Activated naive CD4-positive, alpha-beta T cell treated with anti-CD3 and anti-CD28 coated beads, Interleukin-2, amount 50 U/mL, for 24 hours (primary cell): Measurements from ENCODE around the gene POR.

Experiments
- H3K27ac Mint-ChIP-seq: one replicate; pipeline ENCODE4 v1.8.0; 2021; ENCODE audit warnings: mild to moderate bottlenecking, mixed read lengths
- H3K27me3 Mint-ChIP-seq: one replicate; pipeline ENCODE4 v1.8.0; 2021; ENCODE audit warnings: mixed read lengths
- H3K36me3 Mint-ChIP-seq: one replicate; pipeline ENCODE4 v1.8.0; 2021; ENCODE audit warnings: mixed read lengths
- H3K4me1 Mint-ChIP-seq: one replicate; pipeline ENCODE4 v1.8.0; 2021; ENCODE audit warnings: mixed read lengths
- H3K4me3 Mint-ChIP-seq: one replicate; pipeline ENCODE4 v1.8.0; 2021; ENCODE audit warnings: mild to moderate bottlenecking, mixed read lengths
- H3K9me3 Mint-ChIP-seq: one replicate; pipeline ENCODE4 v1.8.0; 2021; ENCODE audit warnings: mixed read lengths

POR gene

GRCh38 chr7:75953431-75953830 is 38.5 kb downstream of the POR start:
- peaks cover 6% of the 10 kb centered on the region for H3K4me1 Mint-ChIP-seq
- no peaks in the 10 kb centered on the region for H3K27me3 Mint-ChIP-seq
- H3K4me3 Mint-ChIP-seq, result no peak overlapping the region
- no peak overlapping the region for H3K27ac Mint-ChIP-seq
- no peaks in the 10 kb centered on the region for H3K9me3 Mint-ChIP-seq
- H3K36me3 Mint-ChIP-seq, result peaks cover 10% of the 10 kb centered on the region

- Mint-ChIP-seq H3K9me3 (no peaks in the 10 kb centered on the region), H3K27ac (no peak overlapping the region)
Measured at GRCh38 chr7:75953931-75954330, 39.0 kb downstream of the POR start.

GRCh38 chr7:75955331-75955955 is 40.5 kb downstream of the POR start:
- no peak overlapping the region for H3K27ac Mint-ChIP-seq
- H3K9me3 Mint-ChIP-seq, result no peaks in the 10 kb centered on the region
- H3K4me3 Mint-ChIP-seq, result no peak overlapping the region
- H3K4me1 Mint-ChIP-seq, result no peaks in the 10 kb centered on the region
- peaks cover 10% of the 10 kb centered on the region for H3K36me3 Mint-ChIP-seq
- no peaks in the 10 kb centered on the region for H3K27me3 Mint-ChIP-seq

More at GRCh38 chr7:75953931-75954330, 39.0 kb downstream of the POR start:
- peaks cover 10% of the 10 kb centered on the region for H3K36me3 Mint-ChIP-seq
- H3K4me1 Mint-ChIP-seq, result peaks cover under 1% of the 10 kb centered on the region
- H3K27me3 Mint-ChIP-seq, result no peaks in the 10 kb centered on the region
- no peak overlapping the region for H3K4me3 Mint-ChIP-seq

- Mint-ChIP-seq H3K4me1 (no peaks in the 10 kb centered on the region), H3K9me3 (no peaks in the 10 kb centered on the region), H3K27ac (no peak overlapping the region), H3K4me3 (no peak overlapping the region), H3K27me3 (no peaks in the 10 kb centered on the region), H3K36me3 (peaks cover 10% of the 10 kb centered on the region)
Measured at GRCh38 chr7:75957021-75957736, 42.2 kb downstream of the POR start.

- H3K36me3 Mint-ChIP-seq, result peaks cover 12% of the 10 kb centered on the region
Measured at GRCh38 chr7:75958802-75959543, 44.0 kb downstream of the POR start.

GRCh38 chr7:75960372-75960771 is 45.4 kb downstream of the POR start:
- Mint-ChIP-seq H3K4me1 (peaks cover 6% of the 10 kb centered on the region), H3K36me3 (peaks cover 10% of the 10 kb centered on the region), H3K4me3 (no peak overlapping the region), H3K27me3 (no peaks in the 10 kb centered on the region), H3K9me3 (no peaks in the 10 kb centered on the region), H3K27ac (no peak overlapping the region)

More at GRCh38 chr7:75958802-75959543, 44.0 kb downstream of the POR start:
- H3K27ac Mint-ChIP-seq, result no peak overlapping the region
- no peaks in the 10 kb centered on the region for H3K9me3 Mint-ChIP-seq
- peaks cover 6% of the 10 kb centered on the region for H3K4me1 Mint-ChIP-seq
- H3K4me3 Mint-ChIP-seq, result no peak overlapping the region
- H3K27me3 Mint-ChIP-seq, result no peaks in the 10 kb centered on the region

GRCh38 chr7:75961218-75961617 is 46.3 kb downstream of the POR start:
- no peaks in the 10 kb centered on the region for H3K9me3 Mint-ChIP-seq
- peaks cover 6% of the 10 kb centered on the region for H3K4me1 Mint-ChIP-seq
- no peak overlapping the region for H3K4me3 Mint-ChIP-seq
- H3K27ac Mint-ChIP-seq, result no peak overlapping the region
- peaks cover 8% of the 10 kb centered on the region for H3K36me3 Mint-ChIP-seq
- H3K27me3 Mint-ChIP-seq, result no peaks in the 10 kb centered on the region

- no peak overlapping the region for H3K4me3 Mint-ChIP-seq
- H3K27me3 Mint-ChIP-seq, result no peaks in the 10 kb centered on the region
- H3K4me1 Mint-ChIP-seq, result peaks cover 6% of the 10 kb centered on the region
- H3K27ac Mint-ChIP-seq, result no peak overlapping the region
- H3K36me3 Mint-ChIP-seq, result peaks cover 4% of the 10 kb centered on the region
- no peaks in the 10 kb centered on the region for H3K9me3 Mint-ChIP-seq
Measured at GRCh38 chr7:75962607-75963380, 47.8 kb downstream of the POR start.

- Mint-ChIP-seq H3K9me3 (no peaks in the 10 kb centered on the region), H3K36me3 (peaks cover 4% of the 10 kb centered on the region), H3K27ac (no peak overlapping the region), H3K4me1 (peaks cover 6% of the 10 kb centered on the region), H3K4me3 (no peak overlapping the region), H3K27me3 (no peaks in the 10 kb centered on the region)
Measured at GRCh38 chr7:75963381-75963995, 48.5 kb downstream of the POR start.

GRCh38 chr7:75965617-75966016 is 50.7 kb downstream of the POR start:
- H3K4me1 Mint-ChIP-seq, result peaks cover 6% of the 10 kb centered on the region
- H3K9me3 Mint-ChIP-seq, result no peaks in the 10 kb centered on the region
- no peaks in the 10 kb centered on the region for H3K27me3 Mint-ChIP-seq
- H3K27ac Mint-ChIP-seq, result no peak overlapping the region
- no peak overlapping the region for H3K4me3 Mint-ChIP-seq
- H3K36me3 Mint-ChIP-seq, result peaks cover 4% of the 10 kb centered on the region

GRCh38 chr7:75966190-75966961 is 51.4 kb downstream of the POR start:
- no peaks in the 10 kb centered on the region for H3K27me3 Mint-ChIP-seq
- H3K36me3 Mint-ChIP-seq, result peaks cover 4% of the 10 kb centered on the region
- H3K9me3 Mint-ChIP-seq, result no peaks in the 10 kb centered on the region
- no peak overlapping the region for H3K4me3 Mint-ChIP-seq
- H3K27ac Mint-ChIP-seq, result no peak overlapping the region
- H3K4me1 Mint-ChIP-seq, result peaks cover 6% of the 10 kb centered on the region

- no peaks in the 10 kb centered on the region for H3K9me3 Mint-ChIP-seq
- H3K36me3 Mint-ChIP-seq, result peaks cover 4% of the 10 kb centered on the region
- H3K27me3 Mint-ChIP-seq, result no peaks in the 10 kb centered on the region
- peaks cover 6% of the 10 kb centered on the region for H3K4me1 Mint-ChIP-seq
- H3K27ac Mint-ChIP-seq, result no peak overlapping the region
- H3K4me3 Mint-ChIP-seq, result no peak overlapping the region
Measured at GRCh38 chr7:75967055-75967454, 52.1 kb downstream of the POR start.

GRCh38 chr7:75967487-75967997 is 52.6 kb downstream of the POR start:
- H3K36me3 Mint-ChIP-seq, result peaks cover 6% of the 10 kb centered on the region
- H3K27ac Mint-ChIP-seq, result no peak overlapping the region
- no peaks in the 10 kb centered on the region for H3K27me3 Mint-ChIP-seq
- no peak overlapping the region for H3K4me3 Mint-ChIP-seq
- H3K9me3 Mint-ChIP-seq, result no peaks in the 10 kb centered on the region
- H3K4me1 Mint-ChIP-seq, result peaks cover 4% of the 10 kb centered on the region

GRCh38 chr7:75968012-75968411 is 53.1 kb downstream of the POR start:
- Mint-ChIP-seq H3K27ac (no peak overlapping the region), H3K9me3 (no peaks in the 10 kb centered on the region), H3K4me1 (no peaks in the 10 kb centered on the region), H3K4me3 (no peak overlapping the region), H3K36me3 (peaks cover 3% of the 10 kb centered on the region), H3K27me3 (no peaks in the 10 kb centered on the region)
